ENCODE results near the gene APCDD1. TPM values are rescaled to one million over a fixed set of nuclear protein-coding genes. Genes with fewer than 3 reads are reported as not detected.

Gene APCDD1
- polyA plus RNA-seq, 1 of the 3 experiments (the other 2 are of a cell fraction) = 0.02 TPM

GRCh38 chr18:10482985-10483949 is 28.8 kb downstream of the APCDD1 start:
- Histone ChIP-seq H3F3A (replicated peaks; ENCODE audit: insufficient read depth) (no peaks in the 10 kb centered on the region), H3K27ac (ENCODE audit: low read depth in 2 of 2, low read length in 1 of 2) (no peak overlapping the region), H2AFZ (ENCODE audit: low read depth) (no peak overlapping the region), H3K4me1 (ENCODE audit: control insufficient read depth in 1 of 2, insufficient read depth in 2 of 2, low read depth in 1 of 2, low read length in 1 of 2) (no peaks in the 10 kb centered on the region; a peak in 1 of 4 replicates), H3K9me3 (no peaks in the 10 kb centered on the region), H3K79me2 (ENCODE audit: insufficient read depth) (no peaks in the 10 kb centered on the region), H3K27me3 (ENCODE audit: insufficient read depth) (no peaks in the 10 kb centered on the region; the same call in 1 of the 2 replicates), H3K4me2 (no peak overlapping the region), H4K20me1 (ENCODE audit: insufficient read depth) (no peaks in the 10 kb centered on the region), H3K9me2 (no peaks in the 10 kb centered on the region), H3K4me3 (ENCODE audit: low read depth in 2 of 2, low read length in 1 of 2) (no peak overlapping the region), H3K36me3 (replicated peaks in 1 of 2; ENCODE audit: control insufficient read depth in 1 of 2, insufficient read depth in 2 of 2, low read length in 1 of 2) (no peaks in the 10 kb centered on the region), H3K9ac (no peak overlapping the region)
- TF ChIP-seq FOSL2 (IDR thresholded peaks at IDR 0.05; ENCODE audit: borderline replicate concordance, low read depth) = no peak
- no peak for TF ChIP-seq ELF1 (IDR thresholded peaks at IDR 0.05)
- TF ChIP-seq SIN3A (IDR thresholded peaks at IDR 0.05; ENCODE audit: borderline replicate concordance, low read depth, low read length) = no peak
- TF ChIP-seq TEAD4 (IDR thresholded peaks at IDR 0.05; ENCODE audit: borderline replicate concordance, insufficient read depth) = no peak
- TF ChIP-seq REST (IDR thresholded peaks at IDR 0.05; ENCODE audit: low read depth, low read length) = no peak
- no peak for TF ChIP-seq MEF2A (IDR thresholded peaks at IDR 0.05; ENCODE audit: borderline replicate concordance, low read depth)
- CTCF ChIA-PET = no interaction called here
- no peak for DNase-seq
- 37% methylated on average over 16 of the region's 20 CpGs for WGBS (ENCODE audit: low lambda C conversion rate)
- POLR2A ChIA-PET = no interaction called here

GRCh38 chr18:10485475-10485874 is 31.0 kb downstream of the APCDD1 start:
- Histone ChIP-seq H3K4me2 (no peak overlapping the region), H3K36me3 (replicated peaks in 1 of 2; ENCODE audit: control insufficient read depth in 1 of 2, insufficient read depth in 2 of 2, low read length in 1 of 2) (no peaks in the 10 kb centered on the region), H3K4me1 (ENCODE audit: control insufficient read depth in 1 of 2, insufficient read depth in 2 of 2, low read depth in 1 of 2, low read length in 1 of 2) (no peaks in the 10 kb centered on the region; a peak in 1 of 4 replicates), H2AFZ (ENCODE audit: low read depth) (no peak overlapping the region), H3K4me3 (ENCODE audit: low read depth in 2 of 2, low read length in 1 of 2) (no peak overlapping the region), H3K9me2 (no peaks in the 10 kb centered on the region), H3K9me3 (no peaks in the 10 kb centered on the region), H4K20me1 (ENCODE audit: insufficient read depth) (no peaks in the 10 kb centered on the region), H3K27me3 (ENCODE audit: insufficient read depth) (no peaks in the 10 kb centered on the region), H3F3A (replicated peaks; ENCODE audit: insufficient read depth) (no peaks in the 10 kb centered on the region), H3K9ac (no peak overlapping the region), H3K79me2 (ENCODE audit: insufficient read depth) (no peaks in the 10 kb centered on the region), H3K27ac (ENCODE audit: low read depth in 2 of 2, low read length in 1 of 2) (no peak overlapping the region)
- TF ChIP-seq RFX5 (IDR thresholded peaks at IDR 0.05; ENCODE audit: low read length) = no peak
- no peak for TF ChIP-seq EZH2phosphoT487 (IDR thresholded peaks at IDR 0.05; ENCODE audit: borderline replicate concordance, low read depth)
- no peak for TF ChIP-seq RAD21 (IDR thresholded peaks at IDR 0.05; ENCODE audit: low read length)
- no peak for TF ChIP-seq CTCF (IDR thresholded peaks at IDR 0.05)
- TF ChIP-seq GATA2 (CRISPR knock-in tag; IDR thresholded peaks at IDR 0.05) = no peak
- TF ChIP-seq FOXJ3 (CRISPR knock-in tag; IDR thresholded peaks at IDR 0.05) = no peak
- TF ChIP-seq RCOR1 (IDR thresholded peaks at IDR 0.05; ENCODE audit: low read length) = no peak
- no peak for TF ChIP-seq JUND (IDR thresholded peaks at IDR 0.05)
- POLR2A ChIA-PET = no interaction called here
- CTCF ChIA-PET = no interaction called here
- DNase-seq = no peak
- WGBS (ENCODE audit: low lambda C conversion rate) = 60% methylated on average over 17 of the region's 20 CpGs
